Measurements from ENCODE around the gene HCFC2. TPM values are rescaled to one million over a fixed set of nuclear protein-coding genes. Genes with fewer than 3 reads are reported as not detected.

Gene HCFC2
- total and polyA plus RNA-seq, 9 of the 15 experiments (the other 6 are each of a cell fraction or from before 2014, with no cell fraction given) = 1.2 to 6.5 (median 3.8) TPM

DNA sequence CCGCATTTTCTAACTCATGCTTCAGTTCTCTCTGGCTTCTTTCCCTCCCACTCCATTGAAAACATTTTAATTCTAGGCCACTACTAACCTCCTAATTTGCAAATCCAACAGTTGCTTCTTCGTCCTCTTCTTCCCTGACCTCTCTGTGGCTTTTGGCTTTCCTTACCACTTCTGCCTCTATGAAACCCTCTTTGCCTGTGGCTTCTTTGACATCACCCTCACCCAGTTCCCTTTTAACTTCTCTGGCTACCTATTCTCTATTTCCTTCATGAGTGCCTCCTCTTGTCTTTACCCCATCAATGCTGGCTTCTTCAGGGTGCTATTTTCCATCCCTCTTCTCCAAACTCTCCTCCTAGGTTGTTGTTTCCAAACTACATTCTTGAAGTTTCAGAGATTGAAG, 4.4 kb upstream of the HCFC2 start:
- Histone ChIP-seq H4K20me1 (replicated peaks; ENCODE audit: control insufficient read depth, insufficient read depth, low read length) (no peaks in the 10 kb centered on the region), H3K4me2 (ENCODE audit: insufficient read depth, low read length) (no peak overlapping the region), H3K9me1 (ENCODE audit: control insufficient read depth, insufficient read depth, low read length) (no peaks in the 10 kb centered on the region), H3K9ac (ENCODE audit: insufficient read depth in 1 of 2, low read depth in 2 of 2, low read length in 2 of 2) (no peak overlapping the region), H3K36me3 (ENCODE audit: control insufficient read depth, insufficient read depth, low read length) (no peaks in the 10 kb centered on the region), H3K9me3 (replicated peaks; ENCODE audit: control insufficient read depth, insufficient read depth, low read depth, low read length) (no peaks in the 10 kb centered on the region; the same call in 1 of the 2 replicates), H2AFZ (ENCODE audit: low read depth, low read length) (no peak overlapping the region), H3K4me1 (replicated peaks in 1 of 2; ENCODE audit: control insufficient read depth in 2 of 2, insufficient read depth in 2 of 2, low read length in 2 of 2) (peaks cover 2 to 13% of the 10 kb centered on the region in 2 experiments; a peak in 3 of 5 replicates), H3K27me3 (ENCODE audit: control insufficient read depth in 2 of 2, insufficient read depth in 2 of 2, low read length in 2 of 2) (peaks cover 11 to 17% of the 10 kb centered on the region in 2 experiments; a peak in 4 of 5 replicates), H3K27ac (ENCODE audit: extremely low read depth, low read depth, low read length) (no peak overlapping the region), H3K79me2 (ENCODE audit: control insufficient read depth, insufficient read depth, low read length) (peaks cover 1% of the 10 kb centered on the region; the same call in 2 of the 3 replicates), H3K4me3 (no peak overlapping the region)
- intact Hi-C loops (cut with micrococcal nuclease) (loop anchor here (5.0 to 10.0 kb wide), 2 partner anchors 178 to 295 kb away; no protein-coding TSS in a partner anchor), in situ Hi-C loops (cut with MboI) (no loop called here)
- no TSS peak for BruUV-seq (replicated peaks)
- WGBS (ENCODE audit: insufficient coverage, low coverage, missing lambda C conversion rate) = 8% methylated on average over 2 of the region's 2 CpGs
- ChIA-PET CTCF (ENCODE audit: low intra/inter-chr PET ratio) (no interaction called here), POLR2A (interaction anchor here (0.8 kb wide), 1 partner anchor 291 kb away, joined by 3 read pairs; no protein-coding TSS in a partner anchor)
- DNase-seq (ENCODE audit: extremely low read depth in 1 of 4, low spot score in 3 of 4) = no peak
- ATAC-seq = no peak
- no peak for FAIRE-seq
- TF ChIP-seq, protein P1, sequence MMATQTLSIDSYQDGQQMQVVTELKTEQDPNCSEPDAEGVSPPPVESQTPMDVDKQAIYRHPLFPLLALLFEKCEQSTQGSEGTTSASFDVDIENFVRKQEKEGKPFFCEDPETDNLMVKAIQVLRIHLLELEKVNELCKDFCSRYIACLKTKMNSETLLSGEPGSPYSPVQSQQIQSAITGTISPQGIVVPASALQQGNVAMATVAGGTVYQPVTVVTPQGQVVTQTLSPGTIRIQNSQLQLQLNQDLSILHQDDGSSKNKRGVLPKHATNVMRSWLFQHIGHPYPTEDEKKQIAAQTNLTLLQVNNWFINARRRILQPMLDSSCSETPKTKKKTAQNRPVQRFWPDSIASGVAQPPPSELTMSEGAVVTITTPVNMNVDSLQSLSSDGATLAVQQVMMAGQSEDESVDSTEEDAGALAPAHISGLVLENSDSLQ (IDR thresholded peaks at IDR 0.05) = no peak
- TF ChIP-seq TCF7L2 (IDR thresholded peaks at IDR 0.05; ENCODE audit: low read depth, low read length) = no peak
- TF ChIP-seq, protein P2, sequence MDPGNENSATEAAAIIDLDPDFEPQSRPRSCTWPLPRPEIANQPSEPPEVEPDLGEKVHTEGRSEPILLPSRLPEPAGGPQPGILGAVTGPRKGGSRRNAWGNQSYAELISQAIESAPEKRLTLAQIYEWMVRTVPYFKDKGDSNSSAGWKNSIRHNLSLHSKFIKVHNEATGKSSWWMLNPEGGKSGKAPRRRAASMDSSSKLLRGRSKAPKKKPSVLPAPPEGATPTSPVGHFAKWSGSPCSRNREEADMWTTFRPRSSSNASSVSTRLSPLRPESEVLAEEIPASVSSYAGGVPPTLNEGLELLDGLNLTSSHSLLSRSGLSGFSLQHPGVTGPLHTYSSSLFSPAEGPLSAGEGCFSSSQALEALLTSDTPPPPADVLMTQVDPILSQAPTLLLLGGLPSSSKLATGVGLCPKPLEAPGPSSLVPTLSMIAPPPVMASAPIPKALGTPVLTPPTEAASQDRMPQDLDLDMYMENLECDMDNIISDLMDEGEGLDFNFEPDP (CRISPR knock-in tag; IDR thresholded peaks at IDR 0.05) = no peak
- no peak for TF ChIP-seq SMAD3 (CRISPR knock-in tag; conservative IDR thresholded peaks at IDR 0.05)
- TF ChIP-seq SETDB1 (IDR thresholded peaks at IDR 0.05; ENCODE audit: low read length) = no peak
- TF ChIP-seq KLF1 (tag; IDR thresholded peaks at IDR 0.05) = no peak
- no peak for TF ChIP-seq EWSR1 (IDR thresholded peaks at IDR 0.05; ENCODE audit: borderline replicate concordance, low read depth, partially characterized antibody)
- TF ChIP-seq ZZZ3 (IDR thresholded peaks at IDR 0.05) = no peak
- no peak for TF ChIP-seq SMARCA5 (IDR thresholded peaks at IDR 0.05)
- TF ChIP-seq FOXJ3 (CRISPR knock-in tag; IDR thresholded peaks at IDR 0.05) = no peak
- no peak for TF ChIP-seq FOXK1 (CRISPR knock-in tag; IDR thresholded peaks at IDR 0.05; ENCODE audit: borderline replicate concordance)
